A549 (cell line): Measurements from ENCODE around the gene SLIT3. TPM values are rescaled to one million over a fixed set of nuclear protein-coding genes. Genes with fewer than 3 reads are reported as not detected.

Source experiments
- ATAC-seq, 2 experiments: fragments of 200-7000 bp in 1 of 2; fragments of >200 bp in 1 of 2; cut with Nextera tagmentation in 1 of 2; cut with Tn5 transposase in 1 of 2; 3 replicates each; pipeline versions ENCODE4 v1.8.0 to v1.9.1; 2018 to 2020; ENCODE audit warnings: mild to moderate bottlenecking in 1 of 2, moderate library complexity in 1 of 2
- CTCF ChIA-PET: fragments of 300-600 bp; sonication (Branson Sonifier 250); formaldehyde crosslinking; extraction: SDS; loops from one replicate; lab custom pipeline; 2021; ENCODE audit warnings: antibody characterized with exemption, inconsistent platforms; lab: Yijun Ruan, JAX
- POLR2A ChIA-PET: fragments of 350-600 bp; formaldehyde crosslinking; extraction: SDS; loops from one replicate; lab custom pipeline; 2021; ENCODE audit warnings: antibody characterized with exemption, inconsistent platforms; lab: Yijun Ruan, JAX
- DNase-seq, 2 experiments: peaks; one replicate each; pipeline versions ENCODE4 v3.0.0 to v3.0.0-alpha.2; 2011 to 2016; ENCODE audit warnings: low read depth in 1 of 2, low spot score in 1 of 2
- FAIRE-seq: peaks from 2 replicates; lab custom pipeline; 2011; peaks lifted over from hg19 to GRCh38; lab: Jason Lieb, UNC
- H3K27ac ChIP-seq, 2 experiments: fragments of >200 bp; sonication (Bioruptor Twin); formaldehyde crosslinking; 3 replicates each; pipeline ENCODE4 v1.5.1; 2016 to 2017
- H3K4me1 ChIP-seq: fragments of >200 bp; sonication (Bioruptor Twin); formaldehyde crosslinking; 3 replicates; pipeline ENCODE4 v1.6.1; 2016
- H3K4me2 ChIP-seq: fragments of >200 bp; sonication (Bioruptor Twin); formaldehyde crosslinking; 3 replicates; pipeline ENCODE4 v1.6.1; 2016
- H3K4me3 ChIP-seq: fragments of >200 bp; sonication (Bioruptor Twin); formaldehyde crosslinking; 3 replicates; pipeline ENCODE4 v1.5.1; 2016
- H3K9me3 ChIP-seq: fragments of >200 bp; sonication (Bioruptor Twin); formaldehyde crosslinking; 3 replicates; pipeline ENCODE4 v1.6.1; 2016
- BHLHE40 ChIP-seq: IDR thresholded peaks from 2 replicates; pipeline ENCODE4 v1.6.1; 2012; ENCODE audit warnings: low read depth, low read length, inconsistent platforms
- CHD4 ChIP-seq: fragments of 200-600 bp; sonication (generic); IDR thresholded peaks from 2 replicates; pipeline ENCODE4 v1.6.1; 2016; ENCODE audit warnings: antibody characterized with exemption, mild to moderate bottlenecking, borderline replicate concordance
- EHMT2 ChIP-seq: fragments of 200-600 bp; sonication (generic); IDR thresholded peaks from 2 replicates; pipeline ENCODE4 v1.6.1; 2016; ENCODE audit warnings: antibody characterized with exemption, low read depth, mild to moderate bottlenecking, moderate library complexity
- EP300 ChIP-seq, 2 experiments: fragments of >200 bp; sonication (Bioruptor Twin); formaldehyde crosslinking; IDR thresholded peaks; 2 replicates in 1 of 2; 3 replicates in 1 of 2; pipeline ENCODE4 v1.6.1; 2016 to 2017
- FOSB ChIP-seq: fragments of 250-450 bp; sonication (Bioruptor Pico); IDR thresholded peaks from 2 replicates; pipeline ENCODE4 v1.5.0; 2020; ENCODE audit warnings: mild to moderate bottlenecking, moderate library complexity
- FOSL2 ChIP-seq, 2 experiments: fragments of 450-650 bp in 1 of 2; fragments of >200 bp in 1 of 2; sonication (Bioruptor Twin) in 1 of 2; formaldehyde crosslinking; IDR thresholded peaks; 2 replicates each; pipeline versions ENCODE4 v1.5.0 to v1.6.1; 2016 to 2020; ENCODE audit warnings: mild to moderate bottlenecking in 1 of 2, moderate library complexity in 1 of 2
- HDAC2 ChIP-seq: fragments of 200-600 bp; sonication (generic); IDR thresholded peaks from 2 replicates; pipeline ENCODE4 v1.6.1; 2016
- HOXA7 ChIP-seq: fragments of 250-450 bp; sonication (Bioruptor Pico); IDR thresholded peaks from 2 replicates; pipeline ENCODE4 v1.5.0; 2020; ENCODE audit warnings: mild to moderate bottlenecking, moderate library complexity
- JUNB ChIP-seq: fragments of >200 bp; sonication (Bioruptor Twin); formaldehyde crosslinking; IDR thresholded peaks from 2 replicates; pipeline ENCODE4 v1.6.1; 2016
- MYC ChIP-seq: IDR thresholded peaks from 2 replicates; pipeline ENCODE4 v1.6.1; 2012; ENCODE audit warnings: mild to moderate bottlenecking, inconsistent platforms, low read length, improper control_type of control experiment, borderline replicate concordance
- NFE2L2 ChIP-seq: fragments of 150-350 bp; conservative IDR thresholded peaks from 2 replicates; pipeline ENCODE4 v1.6.1; 2014; ENCODE audit warnings: low read length
- PHF8 ChIP-seq: fragments of 200-600 bp; sonication (generic); IDR thresholded peaks from 2 replicates; pipeline ENCODE4 v1.6.1; 2016; ENCODE audit warnings: low read depth, mild to moderate bottlenecking, antibody characterized with exemption, moderate library complexity, borderline replicate concordance
- RAD21 ChIP-seq, 2 experiments: fragments of >200 bp in 1 of 2; sonication (Bioruptor Twin) in 1 of 2; formaldehyde crosslinking in 1 of 2; IDR thresholded peaks in 1 of 2; conservative IDR thresholded peaks in 1 of 2; 2 replicates in 1 of 2; 3 replicates in 1 of 2; pipeline ENCODE4 v1.6.1; 2012 to 2018; ENCODE audit warnings: inconsistent platforms in 1 of 2
- RCOR1 ChIP-seq: fragments of 150-350 bp; IDR thresholded peaks from 2 replicates; pipeline ENCODE4 v1.6.1; 2014; ENCODE audit warnings: antibody characterized with exemption, low read length, low read depth
- RNF2 ChIP-seq: fragments of 200-600 bp; sonication (generic); IDR thresholded peaks from 2 replicates; pipeline ENCODE4 v1.6.1; 2016; ENCODE audit warnings: low read depth, mild to moderate bottlenecking, antibody characterized with exemption, moderate library complexity, borderline replicate concordance
- TFCP2L1 ChIP-seq: fragments of 250-450 bp; sonication (Bioruptor Pico); IDR thresholded peaks from 2 replicates; pipeline ENCODE4 v1.5.0; 2021; ENCODE audit warnings: mild to moderate bottlenecking
- TP53 ChIP-seq: fragments of 250-450 bp; sonication (Bioruptor Pico); IDR thresholded peaks from 2 replicates; pipeline ENCODE4 v1.5.0; 2021; ENCODE audit warnings: mild to moderate bottlenecking, moderate library complexity
- ZC3H11A ChIP-seq: fragments of 450-650 bp; IDR thresholded peaks from 2 replicates; pipeline ENCODE4 v1.6.1; 2014; ENCODE audit warnings: antibody characterized with exemption, mild to moderate bottlenecking
- WGBS: methylation state at CpG from one replicate; pipeline ENCODE4 v1.1.6; 2017; ENCODE audit errors: missing lambda C conversion rate; 5-methylcytosine and 5-hydroxymethylcytosine counted together
- polyA plus RNA-seq, 4 experiments: library from polyadenylated mRNA; depleted of rRNA in 3 of 4; stranded (reverse); fragments of >200 nt; fragmentation: RNase III in 1 of 4; extraction: RNeasy Plus Mini Kit Qiagen cat#74134 plus additional on column Dnase treatment in 1 of 4; gene quantifications; 2 replicates in 3 of 4; 3 replicates in 1 of 4; pipeline ENCODE4 v1.2.3, GENCODE V29; 2011 to 2017
- TF ChIP-seq, protein P1 (sequence below): fragments of >200 bp; sonication (Bioruptor Twin); formaldehyde crosslinking; IDR thresholded peaks from 2 replicates; pipeline ENCODE4 v1.6.1; 2016
- TF ChIP-seq, protein P2 (sequence below): IDR thresholded peaks from 2 replicates; pipeline ENCODE4 v1.6.1; 2012; ENCODE audit warnings: low read depth, borderline replicate concordance
- TF ChIP-seq, protein P3 (sequence below): fragments of >200 bp; sonication (Bioruptor Twin); formaldehyde crosslinking; IDR thresholded peaks from 3 replicates; pipeline ENCODE4 v1.5.1; 2016
- TF ChIP-seq, protein P4 (sequence below): IDR thresholded peaks from 2 replicates; pipeline ENCODE4 v1.6.1; 2012
- TF ChIP-seq, protein P5 (sequence below): IDR thresholded peaks from 2 replicates; pipeline ENCODE4 v1.6.1; 2012
- TF ChIP-seq, protein P6 (sequence below): fragments of 250-450 bp; sonication (Bioruptor Pico); IDR thresholded peaks from 2 replicates; pipeline ENCODE4 v1.5.0; 2021; ENCODE audit warnings: mild to moderate bottlenecking, moderate library complexity, borderline replicate concordance

SLIT3 gene
- polyA plus RNA-seq, 2 of the 4 experiments (the other 2 are of a cell fraction) = 12.7 to 22.9 TPM

DNA sequence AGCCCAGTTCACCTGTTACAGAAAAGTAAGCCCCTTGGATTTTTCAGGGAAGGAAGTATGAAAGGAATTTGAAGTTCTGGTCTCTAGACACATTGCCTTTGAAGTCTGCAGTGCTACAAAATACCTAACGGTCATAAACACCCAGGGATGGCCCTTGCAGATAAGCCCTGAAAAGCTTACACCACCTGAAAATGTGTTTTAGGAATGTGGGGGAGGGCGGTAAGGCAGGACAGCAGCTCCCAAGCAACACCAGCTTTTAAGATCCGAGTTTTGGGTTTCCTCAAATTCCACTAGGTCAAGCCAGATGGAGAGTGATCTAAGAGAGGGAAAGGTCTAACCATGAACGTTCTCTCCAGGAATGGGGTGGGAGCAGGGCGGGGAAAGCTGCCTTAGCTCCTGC, 607.6 kb downstream of the SLIT3 start:
- Histone ChIP-seq H3K4me2 (no peak overlapping the region), H3K9me3 (no peaks in the 10 kb centered on the region), H3K4me1 (no peaks in the 10 kb centered on the region), H3K4me3 (no peak overlapping the region), H3K27ac (no peak overlapping the region)
- DNase-seq = no peak
- ATAC-seq = no peak
- POLR2A ChIA-PET = no interaction called here
- CTCF ChIA-PET = interaction anchor here (0.9 to 3.4 kb wide), 4 partner anchors 12 to 16 kb away, joined by 3 to 11 read pairs (median 5); no protein-coding TSS in a partner anchor
- 74% methylated on average over 5 of the region's 5 CpGs for WGBS
- no peak for TF ChIP-seq NFE2L2
- no peak for TF ChIP-seq ZC3H11A
- TF ChIP-seq CHD4 = no peak
- no peak for TF ChIP-seq HOXA7 (CRISPR knock-in tag)
- TF ChIP-seq MYC = no peak
- TF ChIP-seq, protein P1, sequence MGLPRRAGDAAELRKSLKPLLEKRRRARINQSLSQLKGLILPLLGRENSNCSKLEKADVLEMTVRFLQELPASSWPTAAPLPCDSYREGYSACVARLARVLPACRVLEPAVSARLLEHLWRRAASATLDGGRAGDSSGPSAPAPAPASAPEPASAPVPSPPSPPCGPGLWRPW = no peak
- TF ChIP-seq EP300 (IDR thresholded peaks at IDR 0.05) = no peak
- TF ChIP-seq, protein P2, sequence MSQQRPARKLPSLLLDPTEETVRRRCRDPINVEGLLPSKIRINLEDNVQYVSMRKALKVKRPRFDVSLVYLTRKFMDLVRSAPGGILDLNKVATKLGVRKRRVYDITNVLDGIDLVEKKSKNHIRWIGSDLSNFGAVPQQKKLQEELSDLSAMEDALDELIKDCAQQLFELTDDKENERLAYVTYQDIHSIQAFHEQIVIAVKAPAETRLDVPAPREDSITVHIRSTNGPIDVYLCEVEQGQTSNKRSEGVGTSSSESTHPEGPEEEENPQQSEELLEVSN = no peak
- no peak for TF ChIP-seq PHF8
- TF ChIP-seq JUNB = no peak
- no peak for FAIRE-seq

DNA sequence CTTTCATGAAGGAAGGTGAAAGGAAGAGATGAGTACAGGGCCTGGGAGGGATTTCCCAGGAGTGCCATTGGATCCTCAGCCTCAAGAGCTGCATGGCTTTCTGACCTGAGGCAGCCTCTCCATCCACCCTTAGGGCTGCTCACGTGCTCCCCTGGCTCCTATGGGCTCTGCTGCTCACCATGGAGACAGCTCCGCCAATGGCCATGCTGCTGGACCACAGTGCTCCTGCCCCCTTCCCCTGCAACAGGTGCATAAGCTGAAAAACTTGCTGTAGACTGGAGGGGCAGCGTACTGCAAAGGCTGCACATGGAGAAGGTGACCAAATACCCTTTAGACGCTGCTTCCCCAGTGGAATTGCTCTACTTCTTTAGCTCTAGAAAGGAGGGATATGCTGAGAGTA, 609.0 kb downstream of the SLIT3 start:
- ChIA-PET POLR2A (no interaction called here), CTCF (interaction anchor here (1.2 to 2.2 kb wide), 3 partner anchors 10 to 15 kb away, joined by 5 to 7 read pairs (median 6); no protein-coding TSS in a partner anchor)
- no peak overlapping the region for H3K27ac ChIP-seq
- 84% methylated on average over 4 of the region's 4 CpGs for WGBS
- FAIRE-seq (no peak), ATAC-seq (no peak), DNase-seq (no peak)
- H3K9me3 ChIP-seq = no peaks in the 10 kb centered on the region
- TF ChIP-seq, protein P1 = no peak
- TF ChIP-seq, protein P3, sequence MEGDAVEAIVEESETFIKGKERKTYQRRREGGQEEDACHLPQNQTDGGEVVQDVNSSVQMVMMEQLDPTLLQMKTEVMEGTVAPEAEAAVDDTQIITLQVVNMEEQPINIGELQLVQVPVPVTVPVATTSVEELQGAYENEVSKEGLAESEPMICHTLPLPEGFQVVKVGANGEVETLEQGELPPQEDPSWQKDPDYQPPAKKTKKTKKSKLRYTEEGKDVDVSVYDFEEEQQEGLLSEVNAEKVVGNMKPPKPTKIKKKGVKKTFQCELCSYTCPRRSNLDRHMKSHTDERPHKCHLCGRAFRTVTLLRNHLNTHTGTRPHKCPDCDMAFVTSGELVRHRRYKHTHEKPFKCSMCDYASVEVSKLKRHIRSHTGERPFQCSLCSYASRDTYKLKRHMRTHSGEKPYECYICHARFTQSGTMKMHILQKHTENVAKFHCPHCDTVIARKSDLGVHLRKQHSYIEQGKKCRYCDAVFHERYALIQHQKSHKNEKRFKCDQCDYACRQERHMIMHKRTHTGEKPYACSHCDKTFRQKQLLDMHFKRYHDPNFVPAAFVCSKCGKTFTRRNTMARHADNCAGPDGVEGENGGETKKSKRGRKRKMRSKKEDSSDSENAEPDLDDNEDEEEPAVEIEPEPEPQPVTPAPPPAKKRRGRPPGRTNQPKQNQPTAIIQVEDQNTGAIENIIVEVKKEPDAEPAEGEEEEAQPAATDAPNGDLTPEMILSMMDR = no peak
- TF ChIP-seq FOSL2 (IDR thresholded peaks at IDR 0.05) (no peak), FOSL2 (CRISPR knock-in tag; IDR thresholded peaks at IDR 0.05) (no peak), EHMT2 (no peak), RNF2 (no peak), RCOR1 (no peak)
- TF ChIP-seq, protein P4, sequence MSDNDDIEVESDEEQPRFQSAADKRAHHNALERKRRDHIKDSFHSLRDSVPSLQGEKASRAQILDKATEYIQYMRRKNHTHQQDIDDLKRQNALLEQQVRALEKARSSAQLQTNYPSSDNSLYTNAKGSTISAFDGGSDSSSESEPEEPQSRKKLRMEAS = no peak
- no peak overlapping the region for H3K4me3 ChIP-seq
- H3K4me1 ChIP-seq = no peaks in the 10 kb centered on the region
- H3K4me2 ChIP-seq = no peak overlapping the region

DNA sequence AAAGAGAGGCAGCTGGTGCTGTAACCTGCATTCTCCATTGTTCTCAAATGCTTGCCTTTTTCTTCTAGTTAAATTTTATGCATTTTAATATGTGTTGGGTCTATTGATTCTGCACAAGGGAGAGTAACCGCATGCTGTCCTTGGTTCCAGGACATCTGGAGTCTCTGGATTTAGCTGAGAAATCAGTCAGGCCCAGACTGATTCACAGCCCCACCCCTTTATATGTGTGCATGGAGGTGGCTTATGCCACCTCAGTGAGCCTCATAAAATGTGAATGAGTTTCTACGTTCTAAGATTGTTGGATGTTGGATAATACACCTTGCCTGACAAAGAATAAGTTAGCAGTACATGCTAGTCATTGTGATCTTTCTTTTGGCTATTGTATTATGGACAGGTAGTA, 611.7 kb downstream of the SLIT3 start:
- ATAC-seq (no peak), FAIRE-seq (no peak), DNase-seq (no peak)
- no peak for TF ChIP-seq FOSB (CRISPR knock-in tag)
- TF ChIP-seq JUNB = no peak
- TF ChIP-seq BHLHE40 = no peak
- no peak for TF ChIP-seq TFCP2L1 (CRISPR knock-in tag)
- TF ChIP-seq, protein P3 = no peak
- TF ChIP-seq HDAC2 = no peak
- TF ChIP-seq RAD21 (conservative IDR thresholded peaks at IDR 0.05 in 1 of 2, IDR thresholded peaks at IDR 0.05 in 1 of 2) = no peak
- TF ChIP-seq TP53 (CRISPR knock-in tag) = no peak
- TF ChIP-seq, protein P5, sequence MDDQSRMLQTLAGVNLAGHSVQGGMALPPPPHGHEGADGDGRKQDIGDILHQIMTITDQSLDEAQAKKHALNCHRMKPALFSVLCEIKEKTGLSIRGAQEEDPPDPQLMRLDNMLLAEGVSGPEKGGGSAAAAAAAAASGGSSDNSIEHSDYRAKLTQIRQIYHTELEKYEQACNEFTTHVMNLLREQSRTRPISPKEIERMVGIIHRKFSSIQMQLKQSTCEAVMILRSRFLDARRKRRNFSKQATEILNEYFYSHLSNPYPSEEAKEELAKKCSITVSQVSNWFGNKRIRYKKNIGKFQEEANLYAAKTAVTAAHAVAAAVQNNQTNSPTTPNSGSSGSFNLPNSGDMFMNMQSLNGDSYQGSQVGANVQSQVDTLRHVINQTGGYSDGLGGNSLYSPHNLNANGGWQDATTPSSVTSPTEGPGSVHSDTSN = no peak
- TF ChIP-seq, protein P6, sequence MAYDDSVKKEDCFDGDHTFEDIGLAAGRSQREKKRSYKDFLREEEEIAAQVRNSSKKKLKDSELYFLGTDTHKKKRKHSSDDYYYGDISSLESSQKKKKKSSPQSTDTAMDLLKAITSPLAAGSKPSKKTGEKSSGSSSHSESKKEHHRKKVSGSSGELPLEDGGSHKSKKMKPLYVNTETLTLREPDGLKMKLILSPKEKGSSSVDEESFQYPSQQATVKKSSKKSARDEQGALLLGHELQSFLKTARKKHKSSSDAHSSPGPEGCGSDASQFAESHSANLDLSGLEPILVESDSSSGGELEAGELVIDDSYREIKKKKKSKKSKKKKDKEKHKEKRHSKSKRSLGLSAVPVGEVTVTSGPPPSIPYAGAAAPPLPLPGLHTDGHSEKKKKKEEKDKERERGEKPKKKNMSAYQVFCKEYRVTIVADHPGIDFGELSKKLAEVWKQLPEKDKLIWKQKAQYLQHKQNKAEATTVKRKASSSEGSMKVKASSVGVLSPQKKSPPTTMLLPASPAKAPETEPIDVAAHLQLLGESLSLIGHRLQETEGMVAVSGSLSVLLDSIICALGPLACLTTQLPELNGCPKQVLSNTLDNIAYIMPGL = no peak
- no peak for TF ChIP-seq NFE2L2
- H3K9me3 ChIP-seq = no peaks in the 10 kb centered on the region
- H3K4me1 ChIP-seq = no peaks in the 10 kb centered on the region
- 100% methylated on average over 2 of the region's 2 CpGs for WGBS
- H3K4me2 ChIP-seq = no peak overlapping the region
- ChIA-PET CTCF (interaction anchor here (0.6 to 3.1 kb wide), 3 partner anchors 9 to 754 kb away, joined by 3 to 15 read pairs (median 14); no protein-coding TSS in a partner anchor), POLR2A (no interaction called here)
- H3K4me3 ChIP-seq = no peak overlapping the region
- no peak overlapping the region for H3K27ac ChIP-seq
